Activated T-helper 2 cell treated with anti-CD3 and anti-CD28 coated beads, Interferon-gamma antibody, Interleukin-2, Interleukin-4, amounts not matched to agents 10 μg/mL and 5 μg/mL and 100 μg/mL, durations not matched to agents 14 hours and 24 hours and 36 hours (primary cell): ENCODE measurements around the gene CDCA5. TPM values are rescaled to one million over a fixed set of nuclear protein-coding genes. Genes with fewer than 3 reads are reported as not detected.

ENCODE experiments used
- DNase-seq: peaks from one replicate; pipeline ENCODE4 v3.0.0; 2021; ENCODE audit warnings: low spot score
- H3K27ac Mint-ChIP-seq: one replicate; pipeline ENCODE4 v1.8.0; 2021; ENCODE audit warnings: mixed read lengths
- H3K27me3 Mint-ChIP-seq: one replicate; pipeline ENCODE4 v1.8.0; 2021; ENCODE audit warnings: low read depth, mixed read lengths
- H3K36me3 Mint-ChIP-seq: one replicate; pipeline ENCODE4 v1.8.0; 2021; ENCODE audit warnings: low read depth, mixed read lengths
- H3K4me1 Mint-ChIP-seq: one replicate; pipeline ENCODE4 v1.8.0; 2021; ENCODE audit warnings: low read depth, mixed read lengths
- H3K4me3 Mint-ChIP-seq: one replicate; pipeline ENCODE4 v1.8.0; 2021; ENCODE audit warnings: low read depth, mild to moderate bottlenecking, moderate library complexity, mixed read lengths
- H3K9me3 Mint-ChIP-seq: one replicate; pipeline ENCODE4 v1.8.0; 2021; ENCODE audit warnings: mixed read lengths
- intact Hi-C: fragments of 100-400 bp; cut with micrococcal nuclease; formaldehyde crosslinking; loops from one replicate; pipeline ENCODE4 v1.15.1; 2023
- total RNA-seq: library from RNA; stranded (reverse); gene quantifications from 2 replicates; pipeline ENCODE4 v1.2.3, GENCODE V29; 2022

CDCA5 gene
- total RNA-seq, 1 donor from 2014 or later = 86.8 TPM

- Mint-ChIP-seq H3K27ac (no peak overlapping the region), H3K36me3 (peaks cover 28% of the 10 kb centered on the region), H3K4me3 (no peak overlapping the region), H3K4me1 (peaks cover 5% of the 10 kb centered on the region), H3K27me3 (no peaks in the 10 kb centered on the region), H3K9me3 (no peaks in the 10 kb centered on the region)
- no peak for DNase-seq
- intact Hi-C loops = no loop called here
Observed at GRCh38 chr11:65090628-65091027, 6.8 kb upstream of the CDCA5 start.

GRCh38 chr11:65089621-65090020 is 5.8 kb upstream of the CDCA5 start:
- Mint-ChIP-seq H3K27ac (no peak overlapping the region), H3K9me3 (no peaks in the 10 kb centered on the region), H3K4me3 (no peak overlapping the region), H3K4me1 (peaks cover 8% of the 10 kb centered on the region), H3K27me3 (no peaks in the 10 kb centered on the region), H3K36me3 (peaks cover 32% of the 10 kb centered on the region)
- no peak for DNase-seq
- intact Hi-C loops = loop anchor here (10.0 kb wide), 1 partner anchor 765 kb away; the partner anchor contains the start of gene CFL1

- Mint-ChIP-seq H3K27ac (no peak overlapping the region), H3K36me3 (peaks cover 46% of the 10 kb centered on the region), H3K4me1 (peaks cover 14% of the 10 kb centered on the region), H3K9me3 (no peaks in the 10 kb centered on the region), H3K27me3 (no peaks in the 10 kb centered on the region), H3K4me3 (no peak overlapping the region)
- DNase-seq = no peak
- intact Hi-C loops = loop anchor here (10.0 kb wide), 1 partner anchor 767 kb away; the partner anchor contains the start of gene CFL1
Observed at GRCh38 chr11:65087827-65088226, 4.0 kb upstream of the CDCA5 start.

- intact Hi-C loops = loop anchor here (10.0 kb wide), 1 partner anchor 768 kb away; the partner anchor contains the start of gene CFL1
- DNase-seq = no peak
- no peaks in the 10 kb centered on the region for H3K9me3 Mint-ChIP-seq
- no peak overlapping the region for H3K4me3 Mint-ChIP-seq
- peaks cover 51% of the 10 kb centered on the region for H3K36me3 Mint-ChIP-seq
- H3K4me1 Mint-ChIP-seq = peaks cover 17% of the 10 kb centered on the region
- H3K27ac Mint-ChIP-seq = no peak overlapping the region
- H3K27me3 Mint-ChIP-seq = no peaks in the 10 kb centered on the region
Observed at GRCh38 chr11:65087216-65087615, 3.4 kb upstream of the CDCA5 start.

GRCh38 chr11:65086809-65087208 is 3.0 kb upstream of the CDCA5 start:
- no peak overlapping the region for H3K27ac Mint-ChIP-seq
- no peak overlapping the region for H3K4me3 Mint-ChIP-seq
- H3K27me3 Mint-ChIP-seq = no peaks in the 10 kb centered on the region
- peaks cover 55% of the 10 kb centered on the region for H3K36me3 Mint-ChIP-seq
- intact Hi-C loops = loop anchor here (10.0 kb wide), 1 partner anchor 768 kb away; the partner anchor contains the start of gene CFL1
- DNase-seq = no peak
- peaks cover 20% of the 10 kb centered on the region for H3K4me1 Mint-ChIP-seq
- no peaks in the 10 kb centered on the region for H3K9me3 Mint-ChIP-seq

- intact Hi-C loops = loop anchor here (2.0 to 10.0 kb wide), 2 partner anchors 25 to 769 kb away; partner anchors contain the start of genes CFL1 and TM7SF2
- no peak for DNase-seq
- peaks cover 25% of the 10 kb centered on the region for H3K4me1 Mint-ChIP-seq
- peak overlapping the region; percentile 97 for H3K27ac Mint-ChIP-seq
- peak overlapping the region; percentile 97 for H3K4me3 Mint-ChIP-seq
- H3K27me3 Mint-ChIP-seq = no peaks in the 10 kb centered on the region
- H3K9me3 Mint-ChIP-seq = no peaks in the 10 kb centered on the region
- H3K36me3 Mint-ChIP-seq = peaks cover 66% of the 10 kb centered on the region
Observed at GRCh38 chr11:65085446-65085845, 1.6 kb upstream of the CDCA5 start.

GRCh38 chr11:65084598-65085375 is 947 bp upstream of the CDCA5 start:
- Mint-ChIP-seq H3K27me3 (no peaks in the 10 kb centered on the region), H3K27ac (peak overlapping the region; percentile 97), H3K36me3 (peaks cover 71% of the 10 kb centered on the region), H3K9me3 (no peaks in the 10 kb centered on the region), H3K4me1 (peaks cover 28% of the 10 kb centered on the region), H3K4me3 (peak overlapping the region; percentile 97)
- intact Hi-C loops = loop anchor here (1.0 to 10.0 kb wide), 7 partner anchors 12 to 770 kb away; partner anchors contain the start of genes ARL2, CFL1, FAU and MRPL49
- no peak for DNase-seq

- H3K36me3 Mint-ChIP-seq = peaks cover 68% of the 10 kb centered on the region
- DNase-seq = no peak
Observed at GRCh38 chr11:65083134-65083833, 556 bp downstream of the CDCA5 start.

GRCh38 chr11:65078786-65079342 is 5.0 kb downstream of the CDCA5 start:
- intact Hi-C loops = no loop called here
- no peak for DNase-seq
- peaks cover 73% of the 10 kb centered on the region for H3K36me3 Mint-ChIP-seq
- no peaks in the 10 kb centered on the region for H3K9me3 Mint-ChIP-seq
- peak overlapping the region; percentile 77 for H3K27ac Mint-ChIP-seq
- no peaks in the 10 kb centered on the region for H3K27me3 Mint-ChIP-seq
- H3K4me3 Mint-ChIP-seq = peak overlapping the region; percentile 1
- peaks cover 36% of the 10 kb centered on the region for H3K4me1 Mint-ChIP-seq

More at GRCh38 chr11:65083134-65083833, 556 bp downstream of the CDCA5 start:
- Mint-ChIP-seq H3K4me1 (peaks cover 39% of the 10 kb centered on the region), H3K4me3 (peak overlapping the region; percentile 97), H3K27me3 (no peaks in the 10 kb centered on the region), H3K27ac (peak overlapping the region; percentile 97), H3K9me3 (no peaks in the 10 kb centered on the region)
- intact Hi-C loops = loop anchor here (5.0 to 10.0 kb wide), 4 partner anchors 41 to 772 kb away; partner anchors contain the start of genes ARL2, CFL1, SAC3D1 and SNX15

GRCh38 chr11:65078151-65078550 is 5.7 kb downstream of the CDCA5 start:
- Mint-ChIP-seq H3K9me3 (no peaks in the 10 kb centered on the region), H3K27me3 (no peaks in the 10 kb centered on the region), H3K4me3 (no peak overlapping the region), H3K36me3 (peaks cover 68% of the 10 kb centered on the region), H3K27ac (peak overlapping the region; percentile 77), H3K4me1 (peaks cover 36% of the 10 kb centered on the region)
- peak; percentile 63 for DNase-seq
- intact Hi-C loops = no loop called here

- Mint-ChIP-seq H3K27ac (peak overlapping the region; percentile 42), H3K4me1 (peaks cover 31% of the 10 kb centered on the region), H3K36me3 (peaks cover 61% of the 10 kb centered on the region), H3K4me3 (no peak overlapping the region), H3K27me3 (no peaks in the 10 kb centered on the region), H3K9me3 (no peaks in the 10 kb centered on the region)
- no peak for DNase-seq
- intact Hi-C loops = no loop called here
Observed at GRCh38 chr11:65077451-65077850, 6.4 kb downstream of the CDCA5 start.

- Mint-ChIP-seq H3K4me1 (peaks cover 4% of the 10 kb centered on the region), H3K27me3 (no peaks in the 10 kb centered on the region), H3K36me3 (peaks cover 21% of the 10 kb centered on the region), H3K9me3 (no peaks in the 10 kb centered on the region), H3K27ac (no peak overlapping the region), H3K4me3 (no peak overlapping the region)
- no peak for DNase-seq
- intact Hi-C loops = no loop called here
Observed at GRCh38 chr11:65072631-65072966, 11.2 kb downstream of the CDCA5 start.
